ENCODE results near the gene HADHA.

HADHA gene

GRCh38 chr2:26193578-26194231 is 50.7 kb downstream of the HADHA start:
- DNase-seq = no peak
- no peak for TF ChIP-seq POLR2A (IDR thresholded peaks at IDR 0.05; ENCODE audit: low read length)
- no peak for TF ChIP-seq GATA1 (IDR thresholded peaks at IDR 0.05; ENCODE audit: low read depth, low read length)

- DNase-seq = peak; percentile 88 to 96
- TF ChIP-seq POLR2A (IDR thresholded peaks at IDR 0.05; ENCODE audit: low read length) (no peak), GATA1 (IDR thresholded peaks at IDR 0.05; ENCODE audit: low read depth, low read length) (no peak)
These were observed 52.9 kb downstream of the HADHA start for GRCh38 chr2:26191316-26192159.

- DNase-seq = no peak
- TF ChIP-seq GATA1 (IDR thresholded peaks at IDR 0.05; ENCODE audit: low read depth, low read length) = no peak
- TF ChIP-seq POLR2A (IDR thresholded peaks at IDR 0.05; ENCODE audit: low read length) = no peak
These were observed 54.1 kb downstream of the HADHA start for GRCh38 chr2:26190369-26190768.

- no peak for DNase-seq
- TF ChIP-seq POLR2A (IDR thresholded peaks at IDR 0.05; ENCODE audit: low read length) = no peak
- no peak for TF ChIP-seq GATA1 (IDR thresholded peaks at IDR 0.05; ENCODE audit: low read depth, low read length)
These were observed 54.7 kb downstream of the HADHA start for GRCh38 chr2:26189751-26190150.

- DNase-seq = no peak
- TF ChIP-seq POLR2A (IDR thresholded peaks at IDR 0.05; ENCODE audit: low read length) (no peak), GATA1 (IDR thresholded peaks at IDR 0.05; ENCODE audit: low read depth, low read length) (no peak)
These were observed 55.3 kb downstream of the HADHA start for GRCh38 chr2:26189123-26189522.

GRCh38 chr2:26187537-26188104 is 56.8 kb downstream of the HADHA start:
- DNase-seq = no peak
- TF ChIP-seq POLR2A (IDR thresholded peaks at IDR 0.05; ENCODE audit: low read length) (no peak), GATA1 (IDR thresholded peaks at IDR 0.05; ENCODE audit: low read depth, low read length) (no peak)

GRCh38 chr2:26187114-26187513 is 57.3 kb downstream of the HADHA start:
- DNase-seq = no peak
- no peak for TF ChIP-seq GATA1 (IDR thresholded peaks at IDR 0.05; ENCODE audit: low read depth, low read length)
- no peak for TF ChIP-seq POLR2A (IDR thresholded peaks at IDR 0.05; ENCODE audit: low read length)

GRCh38 chr2:26185954-26186770 is 58.3 kb downstream of the HADHA start:
- no peak for TF ChIP-seq POLR2A (IDR thresholded peaks at IDR 0.05; ENCODE audit: low read length)
- TF ChIP-seq GATA1 (IDR thresholded peaks at IDR 0.05; ENCODE audit: low read depth, low read length) = no peak
- peak; percentile 36 to 52 for DNase-seq

- DNase-seq = peak in 1 of 2 experiments; percentile 53
- TF ChIP-seq GATA1 (IDR thresholded peaks at IDR 0.05; ENCODE audit: low read depth, low read length) = no peak
- no peak for TF ChIP-seq POLR2A (IDR thresholded peaks at IDR 0.05; ENCODE audit: low read length)
These were observed 59.0 kb downstream of the HADHA start for GRCh38 chr2:26185304-26185928.

- DNase-seq = peak; percentile 91 to 94
- no peak for TF ChIP-seq POLR2A (IDR thresholded peaks at IDR 0.05; ENCODE audit: low read length)
- TF ChIP-seq GATA1 (IDR thresholded peaks at IDR 0.05; ENCODE audit: low read depth, low read length) = no peak
These were observed 59.7 kb downstream of the HADHA start for GRCh38 chr2:26184555-26185303.

GRCh38 chr2:26184121-26184520 is 60.3 kb downstream of the HADHA start:
- no peak for DNase-seq
- TF ChIP-seq GATA1 (IDR thresholded peaks at IDR 0.05; ENCODE audit: low read depth, low read length) (no peak), POLR2A (IDR thresholded peaks at IDR 0.05; ENCODE audit: low read length) (no peak)

- DNase-seq = no peak
- TF ChIP-seq GATA1 (IDR thresholded peaks at IDR 0.05; ENCODE audit: low read depth, low read length) = no peak
- TF ChIP-seq POLR2A (IDR thresholded peaks at IDR 0.05; ENCODE audit: low read length) = no peak
These were observed 61.4 kb downstream of the HADHA start for GRCh38 chr2:26182887-26183630.

All from erythroblast (primary cell).